ENCODE results near the gene NR5A2. TPM values are rescaled to one million over a fixed set of nuclear protein-coding genes. Genes with fewer than 3 reads are reported as not detected.

Gene NR5A2
- total and polyA plus RNA-seq, 10 of the 15 experiments (the other 5 are each of a cell fraction or from before 2014, with no cell fraction given): 0.02 to 0.60 (median 0.15) TPM; not detected in 1

DNA sequence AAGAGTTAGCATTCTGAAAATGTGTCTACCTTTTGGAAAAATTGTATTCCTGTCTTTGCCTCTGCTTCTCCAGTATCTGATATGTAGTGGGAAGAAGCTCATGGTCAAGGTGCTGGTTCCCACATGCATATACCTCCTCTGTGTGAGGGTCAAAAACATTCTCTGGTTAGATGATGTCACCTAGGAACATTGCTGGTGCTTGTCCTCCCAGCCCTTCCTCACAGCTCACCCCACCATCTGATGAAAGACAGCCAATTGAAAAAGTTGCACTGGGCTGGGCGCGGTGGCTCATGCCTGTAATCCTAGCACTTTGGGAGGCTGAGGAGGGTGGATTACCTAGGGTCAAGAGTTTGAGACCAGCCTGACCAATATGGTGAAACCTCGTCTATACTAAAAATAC is 154.4 kb downstream of the NR5A2 start:
- Histone ChIP-seq H2AFZ (ENCODE audit: control insufficient read depth, low read depth, low read length) (no peak overlapping the region), H4K20me1 (ENCODE audit: control insufficient read depth, insufficient read depth) (no peaks in the 10 kb centered on the region), H3K9ac (ENCODE audit: control insufficient read depth, insufficient read depth, low read length) (no peak overlapping the region), H3K9me3 (replicated peaks; ENCODE audit: control insufficient read depth, insufficient read depth, low read length) (no peaks in the 10 kb centered on the region), H3K79me2 (ENCODE audit: control insufficient read depth, insufficient read depth, low read length) (no peaks in the 10 kb centered on the region), H3K27me3 (replicated peaks in 1 of 2; ENCODE audit: control insufficient read depth in 2 of 2, insufficient read depth in 2 of 2, low read length in 1 of 2) (no peaks in the 10 kb centered on the region), H3K27ac (ENCODE audit: control insufficient read depth, insufficient read depth) (no peak overlapping the region), H3K4me3 (no peak overlapping the region), H3K36me3 (ENCODE audit: control insufficient read depth in 2 of 2, insufficient read depth in 2 of 2, low read length in 1 of 2) (no peaks in the 10 kb centered on the region), H3K4me2 (ENCODE audit: control insufficient read depth, insufficient read depth) (no peak overlapping the region), H3K4me1 (ENCODE audit: control insufficient read depth, insufficient read depth, low read length) (no peaks in the 10 kb centered on the region)
- WGBS (ENCODE audit: insufficient coverage, insufficient replicate concordance, low lambda C conversion rate, missing lambda C conversion rate): 67% methylated on average over 3 of the region's 3 CpGs
- TF ChIP-seq CBX3 (IDR thresholded peaks at IDR 0.05; ENCODE audit: borderline replicate concordance, low read depth) (no peak), CREM (IDR thresholded peaks at IDR 0.05; ENCODE audit: low read depth) (no peak), POU2F2 (IDR thresholded peaks at IDR 0.05; ENCODE audit: borderline replicate concordance, low read depth, low read length) (no peak), PML (IDR thresholded peaks at IDR 0.05; ENCODE audit: low read length) (no peak), SP1 (IDR thresholded peaks at IDR 0.05; ENCODE audit: low read depth, low read length) (no peak)
- TF ChIP-seq, protein P1, sequence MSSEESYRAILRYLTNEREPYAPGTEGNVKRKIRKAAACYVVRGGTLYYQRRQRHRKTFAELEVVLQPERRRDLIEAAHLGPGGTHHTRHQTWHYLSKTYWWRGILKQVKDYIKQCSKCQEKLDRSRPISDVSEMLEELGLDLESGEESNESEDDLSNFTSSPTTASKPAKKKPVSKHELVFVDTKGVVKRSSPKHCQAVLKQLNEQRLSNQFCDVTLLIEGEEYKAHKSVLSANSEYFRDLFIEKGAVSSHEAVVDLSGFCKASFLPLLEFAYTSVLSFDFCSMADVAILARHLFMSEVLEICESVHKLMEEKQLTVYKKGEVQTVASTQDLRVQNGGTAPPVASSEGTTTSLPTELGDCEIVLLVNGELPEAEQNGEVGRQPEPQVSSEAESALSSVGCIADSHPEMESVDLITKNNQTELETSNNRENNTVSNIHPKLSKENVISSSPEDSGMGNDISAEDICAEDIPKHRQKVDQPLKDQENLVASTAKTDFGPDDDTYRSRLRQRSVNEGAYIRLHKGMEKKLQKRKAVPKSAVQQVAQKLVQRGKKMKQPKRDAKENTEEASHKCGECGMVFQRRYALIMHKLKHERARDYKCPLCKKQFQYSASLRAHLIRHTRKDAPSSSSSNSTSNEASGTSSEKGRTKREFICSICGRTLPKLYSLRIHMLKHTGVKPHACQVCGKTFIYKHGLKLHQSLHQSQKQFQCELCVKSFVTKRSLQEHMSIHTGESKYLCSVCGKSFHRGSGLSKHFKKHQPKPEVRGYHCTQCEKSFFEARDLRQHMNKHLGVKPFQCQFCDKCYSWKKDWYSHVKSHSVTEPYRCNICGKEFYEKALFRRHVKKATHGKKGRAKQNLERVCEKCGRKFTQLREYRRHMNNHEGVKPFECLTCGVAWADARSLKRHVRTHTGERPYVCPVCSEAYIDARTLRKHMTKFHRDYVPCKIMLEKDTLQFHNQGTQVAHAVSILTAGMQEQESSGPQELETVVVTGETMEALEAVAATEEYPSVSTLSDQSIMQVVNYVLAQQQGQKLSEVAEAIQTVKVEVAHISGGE (CRISPR knock-in tag; IDR thresholded peaks at IDR 0.05): no peak
- CTCF ChIA-PET: interaction anchor here (0.6 to 1.5 kb wide), 5 partner anchors 10 to 497 kb away, joined by 3 to 4 read pairs (median 3); no protein-coding TSS in a partner anchor
- FAIRE-seq: no peak
- ATAC-seq: no peak
- SMC1A ChIA-PET (ENCODE audit: uncharacterized antibody, unreplicated experiment): interaction anchor here (0.6 to 1.6 kb wide), 6 partner anchors 19 to 83 kb away, joined by 3 to 4 read pairs (median 4); no protein-coding TSS in a partner anchor
- POLR2A ChIA-PET: interaction anchor here (0.5 kb wide), 1 partner anchor 44 kb away, joined by 3 read pairs; no protein-coding TSS in a partner anchor
- in situ Hi-C loops (cut with MboI) (no loop called here), intact Hi-C loops (cut with micrococcal nuclease; ENCODE audit: unreplicated experiment) (no loop called here)
- BruUV-seq (replicated peaks): no TSS peak
- DNase-seq (ENCODE audit: low read depth, low spot score): no peak
- RAD21 ChIA-PET (ENCODE audit: unreplicated experiment): interaction anchor here (0.7 to 1.3 kb wide), 2 partner anchors 25 to 43 kb away, joined by 3 read pairs; no protein-coding TSS in a partner anchor

All from GM12878 (cell line).